Fibroblast of gingiva (primary cell): ENCODE measurements around the gene ACTA2.

Experiments used
- DNase-seq: peaks from one replicate; pipeline ENCODE4 v3.0.0-alpha.2; 2011; ENCODE audit warnings: low read depth

The ACTA2 gene

DNA sequence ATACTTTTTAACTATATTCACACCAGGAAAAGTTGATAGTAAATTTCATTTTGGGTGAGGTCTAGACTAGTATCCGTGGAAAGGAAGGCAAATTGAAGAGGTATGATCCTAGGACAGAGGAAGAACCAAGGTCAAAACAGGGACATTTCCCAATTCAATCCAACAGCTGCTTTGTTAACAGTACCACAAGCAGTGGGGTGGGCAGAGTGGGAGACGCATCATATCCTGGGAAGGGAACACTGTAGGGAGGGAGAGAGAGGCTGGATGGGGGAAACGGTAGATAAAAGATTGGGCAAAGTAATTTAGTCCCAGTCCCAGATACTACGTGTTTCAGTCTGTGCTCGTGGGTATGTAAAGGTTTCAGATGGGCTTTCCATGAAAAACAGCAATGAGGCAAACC is 28.9 kb upstream of the ACTA2 start:
- DNase-seq, result no peak

DNA sequence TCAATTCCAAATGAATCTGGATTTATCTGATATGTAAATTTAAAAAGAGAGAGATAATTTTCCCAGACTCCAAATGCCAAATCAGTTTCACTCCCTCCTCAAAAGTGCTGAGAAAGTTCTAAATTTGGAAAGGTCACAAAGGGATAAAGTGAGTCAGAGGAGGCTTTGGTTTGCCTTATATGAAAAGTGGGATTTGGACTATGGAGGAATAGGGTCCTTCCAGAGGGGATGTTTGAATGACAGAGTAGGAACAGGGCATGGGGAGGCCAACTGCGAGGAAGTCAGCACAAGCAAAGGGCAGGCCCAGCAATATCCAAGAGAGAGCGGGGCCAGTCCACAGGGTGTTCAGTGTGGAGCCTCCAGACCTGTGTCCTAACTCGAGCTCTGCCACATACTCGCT is 28.2 kb upstream of the ACTA2 start:
- no peak for DNase-seq

DNA sequence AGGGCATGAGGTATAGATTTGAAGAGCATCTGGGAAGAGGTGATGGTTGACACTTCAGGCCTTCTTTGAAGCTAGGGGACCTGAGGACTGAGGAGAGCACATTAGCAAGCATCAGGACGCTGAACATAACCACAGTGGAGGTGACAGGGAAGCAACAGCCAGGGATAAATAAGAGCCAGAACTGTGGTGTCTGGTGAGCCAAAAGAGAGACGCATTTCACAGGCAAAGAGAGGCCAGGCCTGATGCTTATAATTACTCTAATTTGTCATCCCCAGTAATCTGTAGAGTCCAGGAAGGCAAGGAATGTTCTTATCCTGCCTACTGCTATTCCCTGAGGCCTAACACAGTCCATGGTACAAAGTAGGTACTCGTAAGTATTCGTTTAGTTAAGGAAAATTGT is 27.7 kb upstream of the ACTA2 start:
- DNase-seq, result no peak

DNA sequence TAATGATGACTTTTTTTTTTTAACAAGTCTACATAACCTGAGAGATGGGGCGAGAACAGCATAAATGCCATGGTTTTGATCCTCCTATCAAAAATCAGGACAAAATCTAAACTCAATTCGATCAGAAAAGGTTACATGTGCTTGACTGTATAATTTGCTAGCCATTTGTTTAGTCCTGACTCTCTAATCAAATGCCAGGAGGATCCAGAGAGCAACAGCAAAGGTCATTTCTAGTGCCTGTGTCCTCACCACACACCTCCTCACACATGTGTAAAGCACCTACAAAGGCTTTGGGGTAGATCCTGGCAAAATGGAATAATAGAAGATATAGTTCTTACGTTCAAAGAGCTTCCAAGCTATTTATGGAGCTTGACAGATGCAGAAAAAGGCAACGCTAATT is 27.0 kb upstream of the ACTA2 start:
- no peak for DNase-seq

GRCh38 chr10:88979153-88979562 is 26.6 kb upstream of the ACTA2 start:
- DNase-seq, result peak; percentile 89

DNA sequence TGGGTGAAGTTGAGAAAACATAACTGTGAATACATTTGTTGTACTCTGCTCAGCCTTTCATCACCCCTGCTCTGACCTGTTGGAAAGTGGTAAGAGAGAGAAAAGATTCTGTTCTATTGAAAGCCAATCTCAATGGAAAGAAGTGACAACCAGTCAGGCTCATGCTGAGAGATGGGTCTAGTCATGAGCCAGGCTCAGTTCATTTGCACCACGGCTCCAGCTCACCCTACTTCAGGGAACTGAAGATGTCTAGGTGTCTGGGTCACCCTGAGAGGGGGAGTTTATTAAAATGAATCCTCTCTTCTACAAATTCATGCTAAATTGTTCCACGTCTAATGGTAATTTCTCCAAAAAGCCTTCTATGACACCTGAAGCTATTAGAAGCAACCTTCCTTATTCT is 25.9 kb upstream of the ACTA2 start:
- no peak for DNase-seq

GRCh38 chr10:88975377-88975720 is 22.8 kb upstream of the ACTA2 start:
- DNase-seq, result no peak

DNA sequence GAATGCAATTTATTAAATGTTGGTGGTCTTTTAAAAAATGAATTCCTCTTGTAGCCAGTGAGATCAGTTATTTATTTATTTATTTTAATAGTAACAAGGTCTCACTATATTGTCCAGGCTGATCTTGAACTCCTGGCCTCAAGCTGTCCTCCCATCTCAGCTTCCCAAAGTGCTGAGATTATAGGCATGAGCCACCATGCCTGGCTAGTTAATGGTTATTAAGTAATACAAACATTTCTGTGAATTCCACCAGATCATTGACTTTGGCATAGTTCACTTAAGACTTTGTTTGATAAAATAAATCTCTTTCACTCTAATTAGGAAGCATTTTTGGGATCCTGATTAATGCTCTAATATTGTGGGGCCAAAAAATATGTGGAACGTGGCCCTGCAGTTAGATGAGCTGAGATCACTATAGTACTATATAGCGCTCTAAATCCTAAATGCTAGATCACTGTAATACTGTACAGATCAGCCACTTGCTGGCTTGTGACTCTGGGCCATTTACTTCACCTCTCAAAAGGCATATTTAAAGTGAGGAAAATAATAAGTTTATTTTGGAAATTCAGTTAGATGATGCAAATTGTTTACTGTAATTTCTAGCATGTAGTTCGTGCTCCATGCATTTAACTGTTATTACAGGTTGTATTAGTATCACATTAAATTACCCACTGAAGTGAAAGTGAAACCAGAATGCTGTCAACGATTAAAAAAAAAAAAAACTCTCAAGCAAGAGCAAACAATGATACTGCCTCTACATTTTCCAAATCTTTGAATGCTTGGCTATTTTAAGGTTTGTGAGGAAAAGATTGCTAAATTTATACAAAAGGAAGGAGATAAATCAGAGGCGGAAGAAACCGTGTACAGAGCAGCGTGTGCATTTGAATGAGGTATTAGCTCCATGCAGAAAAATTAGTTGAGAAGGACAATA is 22.1 kb upstream of the ACTA2 start:
- DNase-seq, result no peak

GRCh38 chr10:88974012-88974411 is 21.4 kb upstream of the ACTA2 start:
- DNase-seq, result peak; percentile 39

DNA sequence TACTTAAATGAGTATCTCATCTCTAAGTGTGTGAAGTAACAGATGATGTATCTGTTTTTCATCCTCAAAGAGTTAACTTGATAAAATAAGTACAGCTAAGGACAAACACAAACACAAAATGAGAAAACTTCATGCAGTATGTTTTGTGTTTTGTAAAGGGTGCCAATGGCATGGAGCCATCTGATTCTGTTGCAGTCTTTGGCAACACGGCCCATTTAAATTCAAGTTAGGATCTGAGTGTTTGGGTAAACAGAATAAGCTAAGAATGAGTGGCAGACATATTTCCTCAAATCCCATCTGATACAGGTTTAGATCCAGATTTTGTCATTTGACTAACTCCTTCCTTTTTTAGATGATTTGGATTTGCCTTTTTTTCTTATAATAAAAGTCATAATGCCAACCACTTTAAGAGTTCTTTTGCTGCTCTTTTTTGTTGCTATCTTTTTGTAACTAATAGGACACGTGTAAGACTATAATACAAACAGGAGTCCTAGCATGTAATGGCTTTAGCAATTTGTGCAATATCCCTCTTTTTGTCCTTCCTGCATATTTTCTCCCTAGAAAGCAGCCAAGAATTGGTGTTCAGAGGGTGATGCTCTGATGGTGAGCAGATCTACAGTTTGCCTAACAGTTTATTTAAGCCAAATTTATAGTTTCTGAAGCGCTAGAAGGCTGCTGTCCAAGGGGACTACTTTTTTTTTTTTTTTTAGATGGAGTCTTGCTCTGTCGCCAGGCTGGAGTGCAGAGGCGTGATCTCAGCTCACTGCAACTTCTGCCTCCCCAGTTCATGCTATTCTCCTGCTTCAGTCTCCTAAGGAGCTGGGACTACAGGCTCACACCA is 18.9 kb upstream of the ACTA2 start:
- DNase-seq, result peak; percentile 84

GRCh38 chr10:88968391-88968790 is 15.8 kb upstream of the ACTA2 start:
- peak; percentile 61 for DNase-seq

DNA sequence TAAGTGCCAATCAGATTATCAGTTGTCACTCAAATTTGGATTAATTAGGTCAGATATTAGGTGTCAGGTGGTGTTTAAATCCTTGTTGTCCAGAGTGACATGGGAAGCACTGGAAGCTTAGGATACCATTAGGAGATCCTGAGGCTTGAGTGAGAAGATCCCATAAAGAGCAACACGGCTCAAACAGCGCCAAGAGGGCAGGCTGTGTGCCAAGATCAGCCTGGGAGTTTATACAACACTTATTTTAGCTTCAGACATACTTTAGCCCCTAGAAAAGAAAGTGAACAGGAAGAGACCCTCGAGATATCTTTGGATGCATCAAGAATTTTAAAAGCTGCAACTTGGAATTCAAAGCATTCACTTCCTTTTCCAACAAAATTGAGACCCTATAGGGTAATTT is 14.2 kb upstream of the ACTA2 start:
- no peak for DNase-seq

- no peak for DNase-seq
These were observed 12.4 kb upstream of the ACTA2 start for GRCh38 chr10:88964869-88965415.

DNA sequence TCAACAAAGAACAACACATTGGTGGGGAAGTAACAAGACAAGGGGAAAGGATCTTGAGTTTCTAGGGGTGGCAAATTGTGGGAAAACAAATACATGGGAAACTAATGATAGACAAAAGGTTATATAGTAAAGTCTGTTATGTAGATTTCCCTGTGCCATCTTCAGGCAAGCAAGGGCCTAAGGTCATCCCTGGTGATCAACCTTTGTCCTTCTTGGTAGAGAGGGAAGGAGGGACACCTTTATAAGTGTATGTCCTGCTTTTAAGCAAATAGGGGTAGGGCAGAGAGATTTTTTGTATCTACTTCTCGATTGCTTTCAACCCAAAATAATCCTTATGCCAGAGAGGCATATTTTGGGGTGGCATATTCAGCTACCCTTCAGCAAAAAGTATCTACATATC is 11.8 kb upstream of the ACTA2 start:
- DNase-seq, result no peak

- no peak for DNase-seq
These were observed 10.7 kb upstream of the ACTA2 start for GRCh38 chr10:88963318-88963717.

GRCh38 chr10:88962336-88962735 is 9.8 kb upstream of the ACTA2 start:
- DNase-seq, result no peak

DNA sequence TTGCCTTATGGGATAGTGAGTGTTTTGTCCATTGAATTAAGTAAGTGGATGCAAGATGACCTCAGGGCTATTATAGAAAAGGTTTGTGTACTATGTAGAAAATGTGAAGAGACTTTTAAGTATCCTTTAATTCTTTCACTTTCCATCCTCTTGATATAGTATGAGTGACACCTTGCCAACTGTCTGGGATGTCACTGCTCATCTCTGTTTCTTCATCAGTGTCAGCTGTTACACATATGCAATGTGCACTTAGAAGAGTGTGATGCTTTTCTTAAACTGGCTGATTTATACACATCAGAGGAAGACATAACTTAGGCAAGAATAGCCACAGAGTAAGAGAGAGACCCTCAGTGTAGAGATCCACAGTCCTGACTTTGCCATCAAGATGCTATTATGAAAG is 8.7 kb upstream of the ACTA2 start:
- DNase-seq, result no peak

GRCh38 chr10:88960802-88961201 is 8.2 kb upstream of the ACTA2 start:
- no peak for DNase-seq

- no peak for DNase-seq
These were observed 6.1 kb upstream of the ACTA2 start for GRCh38 chr10:88958721-88959120.

DNA sequence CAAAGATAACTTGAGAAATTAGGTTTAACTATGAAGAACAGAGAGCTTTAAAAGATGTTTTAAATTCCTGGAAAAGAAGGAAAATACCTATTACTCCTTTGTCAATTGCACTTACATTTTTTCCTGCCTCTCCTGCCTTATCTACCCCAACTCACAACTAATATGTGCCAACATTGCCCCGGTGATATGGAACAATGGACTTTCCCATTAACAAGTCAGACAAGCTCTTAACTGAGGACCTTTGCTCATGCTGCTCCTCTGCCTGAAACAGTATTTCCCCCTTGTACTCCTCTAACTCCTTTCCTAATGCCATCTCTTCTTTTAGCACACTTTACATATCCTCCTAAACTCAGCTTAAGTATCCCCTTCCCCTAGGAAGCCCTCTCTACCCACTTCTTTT is 4.8 kb upstream of the ACTA2 start:
- no peak for DNase-seq

DNA sequence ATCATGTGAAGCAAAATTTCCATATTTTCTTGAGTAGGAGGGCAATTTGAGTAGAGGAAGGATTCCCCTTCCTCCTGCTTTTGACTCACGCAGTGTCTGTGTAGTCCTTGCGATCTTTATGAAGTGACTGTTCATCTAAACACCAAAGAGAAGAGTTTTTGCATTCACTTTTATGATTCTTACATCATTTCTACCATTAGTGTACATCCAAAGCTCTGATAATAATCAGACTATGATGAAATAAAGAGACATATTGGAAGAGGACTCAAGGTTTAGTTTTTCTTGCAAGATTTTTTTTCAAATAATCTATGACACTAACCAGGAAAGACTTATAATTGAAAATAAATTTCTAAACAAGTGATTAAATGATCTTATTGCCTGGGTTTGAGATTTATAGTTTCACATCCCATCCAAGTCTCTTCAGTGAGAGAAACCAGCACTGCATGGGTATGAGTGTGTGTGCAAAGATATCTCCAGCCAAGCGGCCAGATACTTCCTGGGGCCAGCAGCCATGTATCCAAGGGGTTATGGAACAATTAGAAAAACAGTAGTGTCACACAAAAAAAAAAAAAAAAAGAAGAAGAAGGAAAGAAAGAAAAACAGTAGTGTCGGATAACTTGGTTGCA is 2.0 kb upstream of the ACTA2 start:
- no peak for DNase-seq

DNA sequence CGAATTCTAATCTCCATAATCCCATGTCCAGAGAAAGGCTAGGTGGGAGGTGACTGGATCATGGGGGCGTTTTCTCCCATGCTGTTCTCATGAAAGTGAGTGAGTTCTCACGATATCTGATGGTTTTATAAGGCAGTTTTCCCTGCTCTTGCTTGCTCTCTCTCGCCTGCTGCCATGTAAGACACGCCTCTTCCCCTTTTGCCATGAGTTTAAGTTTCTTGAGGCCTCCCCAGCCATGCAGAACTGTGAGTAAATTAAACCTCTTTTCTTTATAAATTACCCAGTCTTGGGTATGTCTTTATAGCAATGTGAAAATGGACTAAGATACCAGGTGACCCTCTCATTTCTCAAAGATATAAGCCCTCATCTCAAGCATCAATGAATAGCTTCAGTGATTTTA is 1.1 kb upstream of the ACTA2 start:
- DNase-seq, result no peak
